CD4-positive, alpha-beta T cell treated with Interleukin-17A for 1 hour (primary cell): ENCODE results near the gene PDGFB.
"Not testable (repeated sequence)": the region's sequence is repeated elsewhere in the genome, so short reads cannot be mapped to it uniquely, and the experiment has no call there.

Experiments
- DNase-seq: peaks from one replicate; pipeline ENCODE4 v3.0.0-alpha.2; 2020

Gene PDGFB

DNA sequence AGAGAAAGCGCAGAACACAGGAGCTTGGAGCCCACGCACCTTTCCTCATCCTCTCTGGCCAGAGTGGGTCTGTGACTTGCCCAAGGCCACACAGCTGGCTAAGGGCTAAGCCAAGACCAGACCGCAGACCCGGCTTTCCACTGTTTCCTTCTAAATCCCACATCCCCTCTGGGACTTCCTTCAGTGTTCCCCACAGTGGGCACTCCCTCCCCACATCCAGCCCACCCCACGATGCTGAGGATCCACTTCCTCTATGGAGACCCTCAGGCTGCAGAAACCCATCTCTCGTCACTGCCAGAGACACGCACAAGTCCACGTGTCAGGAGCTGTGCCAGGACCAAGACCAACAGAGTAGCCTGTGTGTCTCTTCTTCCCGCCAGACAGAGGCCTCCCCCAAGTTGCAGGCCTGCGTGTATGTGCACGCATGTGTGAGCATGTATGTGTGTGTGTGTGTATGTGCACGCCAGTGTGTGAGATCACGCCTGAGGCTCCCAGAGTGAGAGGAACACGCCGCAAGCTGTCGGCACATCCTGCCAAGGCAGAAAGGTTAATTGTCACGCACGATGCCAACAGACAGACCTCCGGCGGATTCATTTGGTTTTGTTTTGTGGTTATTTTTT, 21.6 kb downstream of the PDGFB start:
- peak; percentile 32 for DNase-seq

DNA sequence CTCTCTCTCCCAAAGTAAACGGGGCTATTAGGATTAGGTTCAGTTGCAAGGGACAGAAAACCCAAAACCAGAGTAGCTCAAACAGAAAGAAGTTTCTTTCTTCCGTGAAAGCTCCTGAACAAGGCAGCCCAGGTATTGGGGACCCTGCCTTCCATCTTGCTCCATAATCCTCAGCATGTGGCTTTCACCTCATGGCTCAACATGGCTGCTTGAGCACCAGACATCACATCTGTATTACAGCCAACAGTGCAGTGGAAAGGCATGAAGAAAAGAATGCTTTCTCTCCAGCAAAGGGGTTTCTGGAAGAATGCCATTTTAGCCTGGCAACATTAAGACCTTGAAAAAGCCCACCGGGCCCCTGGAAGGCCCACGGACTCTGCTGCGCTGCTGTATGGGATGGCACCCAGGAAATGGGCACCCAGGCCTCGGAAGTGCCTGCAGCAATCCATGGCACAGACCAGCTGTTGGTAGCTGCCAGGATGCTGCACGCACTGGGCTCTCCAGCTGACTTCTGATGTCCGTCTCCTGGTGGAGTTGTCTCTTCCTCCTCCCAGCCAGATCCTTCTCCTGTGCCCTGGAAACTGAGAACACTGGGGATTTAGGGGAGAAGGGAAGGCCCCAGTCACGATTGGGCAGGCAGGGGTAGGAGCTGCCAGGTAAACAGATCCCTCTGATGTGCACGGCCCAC, 22.6 kb downstream of the PDGFB start:
- no peak for DNase-seq

DNA sequence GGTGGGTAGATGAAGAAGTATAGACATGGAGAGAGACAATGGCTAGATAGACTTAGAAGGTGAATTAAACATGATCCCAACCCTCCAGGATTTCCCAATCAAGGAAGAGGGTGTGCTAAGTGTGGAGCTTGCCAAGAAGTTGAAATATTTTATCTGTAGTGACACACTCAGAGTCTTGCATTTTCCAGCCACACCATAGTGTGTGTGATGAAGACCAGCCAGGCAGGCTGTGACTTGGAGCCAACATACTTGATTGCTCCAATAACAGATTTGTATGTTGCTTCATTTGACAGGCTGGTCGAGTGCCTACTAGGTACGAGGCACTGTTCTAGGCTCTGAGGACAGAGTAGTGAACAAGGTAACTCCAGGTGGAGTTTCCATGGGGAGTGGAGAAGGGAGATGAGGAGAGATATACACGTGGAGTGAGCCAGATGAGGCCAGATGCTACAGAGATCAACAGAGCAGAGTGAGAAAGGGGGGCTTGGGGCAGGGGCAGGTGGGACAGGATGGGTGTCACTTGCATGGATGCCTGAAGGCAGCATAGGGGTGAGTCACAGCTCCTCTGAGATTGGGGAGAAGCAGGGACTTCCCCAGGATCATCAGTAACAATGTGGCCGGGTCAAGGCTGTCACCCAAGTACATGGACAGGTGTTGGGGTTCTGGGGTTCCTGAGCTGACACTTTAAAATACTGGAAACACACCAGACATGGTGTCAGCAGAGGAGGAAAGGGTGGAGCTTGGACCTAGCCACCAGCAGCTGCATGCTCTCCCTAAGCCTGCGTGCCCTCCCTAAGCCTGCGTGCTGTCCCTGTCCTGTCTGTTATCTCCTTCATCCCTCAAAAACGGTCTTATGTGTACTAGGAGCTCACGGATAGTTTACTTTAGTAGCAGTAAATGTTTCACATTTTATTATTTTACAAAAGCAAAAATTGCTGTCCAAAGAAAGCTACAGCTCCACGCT, 23.6 kb downstream of the PDGFB start:
- DNase-seq: no peak

DNA sequence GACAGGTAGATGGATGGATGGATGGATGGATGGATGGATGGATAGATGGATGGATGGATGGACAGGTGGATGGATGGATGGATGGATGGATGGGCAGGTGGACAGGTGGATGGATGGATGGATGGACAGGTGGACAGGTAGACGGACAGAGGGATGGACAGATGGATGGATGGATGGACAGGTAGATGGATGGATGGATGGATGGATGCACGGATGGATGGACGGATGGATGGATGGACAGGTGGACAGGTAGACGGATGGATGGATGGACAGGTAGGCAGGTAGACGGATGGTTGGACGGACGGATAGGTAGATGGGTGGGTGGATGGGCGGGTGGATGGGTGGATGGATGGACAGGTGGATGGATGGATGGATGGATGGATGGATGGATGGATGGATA, 24.3 kb downstream of the PDGFB start:
- DNase-seq: no peak

DNA sequence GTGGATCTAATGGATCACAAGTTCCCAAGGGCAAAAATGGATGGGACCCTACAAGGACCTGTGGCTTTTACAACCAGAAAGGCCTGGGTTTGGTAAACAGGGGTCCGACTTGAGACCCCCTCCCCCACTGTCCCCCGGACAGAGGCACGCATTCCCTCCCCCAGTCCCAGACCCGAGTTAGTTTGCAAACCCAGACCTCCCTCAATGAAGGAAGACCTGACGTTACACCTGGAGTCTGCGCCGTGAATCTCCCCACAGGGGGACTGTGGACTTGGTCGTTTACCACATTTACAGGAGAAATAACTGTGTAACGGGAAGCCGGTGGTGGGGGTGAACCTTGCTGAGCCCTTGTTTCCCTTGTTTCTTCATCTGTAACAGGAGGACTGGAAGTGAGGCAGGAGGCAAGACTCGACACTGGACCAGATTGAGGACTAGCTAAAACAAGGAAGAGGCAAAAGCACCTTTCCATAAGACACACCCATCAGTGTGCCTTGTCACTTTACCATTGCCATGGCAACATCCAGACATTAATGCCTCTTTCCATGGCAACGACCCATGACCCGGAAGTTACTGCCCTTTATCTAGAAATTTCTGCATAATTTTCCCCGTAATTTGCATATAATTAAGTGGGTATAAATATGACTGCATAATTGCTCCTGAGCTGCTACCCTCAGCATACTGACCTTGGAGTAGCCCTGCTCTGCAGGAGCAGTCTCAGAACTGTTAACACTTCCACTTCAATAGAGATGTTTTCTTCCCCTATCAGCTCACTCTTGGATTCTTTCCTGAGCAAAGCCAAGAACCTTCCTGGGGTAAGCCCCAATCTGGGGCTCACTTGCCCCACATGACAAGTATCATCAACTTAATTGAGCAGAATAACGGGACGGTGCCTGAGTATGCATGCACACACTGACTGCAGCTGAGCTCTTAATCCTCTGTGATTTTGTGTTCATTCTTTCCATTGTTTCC, 25.4 kb downstream of the PDGFB start:
- no peak for DNase-seq

DNA sequence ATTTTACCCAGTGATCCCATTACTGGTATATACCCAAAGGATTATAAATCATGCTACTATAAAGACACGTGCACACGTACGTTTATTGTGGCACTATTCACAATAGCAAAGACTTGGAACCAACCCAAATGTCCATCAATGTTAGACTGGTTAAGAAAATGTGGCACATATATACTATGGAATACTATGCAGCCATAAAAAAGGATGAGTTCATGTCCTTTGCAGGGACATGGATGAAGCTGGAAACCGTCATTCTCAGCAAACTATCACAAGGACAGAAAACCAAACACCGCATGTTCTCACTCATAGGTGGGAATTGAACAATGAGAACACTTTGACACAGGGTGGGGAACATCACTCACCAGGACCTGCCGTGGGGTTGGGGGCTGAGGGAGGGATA, 26.4 kb downstream of the PDGFB start:
- not testable (repeated sequence) for DNase-seq

DNA sequence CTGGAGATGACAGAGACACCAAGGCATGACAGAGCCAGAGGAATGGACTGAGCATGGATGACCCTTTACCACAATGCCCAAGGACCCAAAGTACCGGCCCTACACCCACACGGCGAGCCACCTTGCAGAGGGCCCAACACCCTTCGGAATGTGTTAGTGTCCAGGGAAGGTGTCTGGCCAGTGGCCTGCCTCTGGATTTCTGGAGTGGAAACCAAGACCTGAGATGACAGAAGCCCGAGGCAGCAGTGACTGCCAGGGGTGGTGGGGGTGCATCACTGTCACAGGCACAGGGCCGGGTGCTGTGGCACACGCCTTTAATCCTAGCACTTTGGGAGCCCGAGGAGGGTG, 28.7 kb downstream of the PDGFB start:
- DNase-seq: no peak

DNA sequence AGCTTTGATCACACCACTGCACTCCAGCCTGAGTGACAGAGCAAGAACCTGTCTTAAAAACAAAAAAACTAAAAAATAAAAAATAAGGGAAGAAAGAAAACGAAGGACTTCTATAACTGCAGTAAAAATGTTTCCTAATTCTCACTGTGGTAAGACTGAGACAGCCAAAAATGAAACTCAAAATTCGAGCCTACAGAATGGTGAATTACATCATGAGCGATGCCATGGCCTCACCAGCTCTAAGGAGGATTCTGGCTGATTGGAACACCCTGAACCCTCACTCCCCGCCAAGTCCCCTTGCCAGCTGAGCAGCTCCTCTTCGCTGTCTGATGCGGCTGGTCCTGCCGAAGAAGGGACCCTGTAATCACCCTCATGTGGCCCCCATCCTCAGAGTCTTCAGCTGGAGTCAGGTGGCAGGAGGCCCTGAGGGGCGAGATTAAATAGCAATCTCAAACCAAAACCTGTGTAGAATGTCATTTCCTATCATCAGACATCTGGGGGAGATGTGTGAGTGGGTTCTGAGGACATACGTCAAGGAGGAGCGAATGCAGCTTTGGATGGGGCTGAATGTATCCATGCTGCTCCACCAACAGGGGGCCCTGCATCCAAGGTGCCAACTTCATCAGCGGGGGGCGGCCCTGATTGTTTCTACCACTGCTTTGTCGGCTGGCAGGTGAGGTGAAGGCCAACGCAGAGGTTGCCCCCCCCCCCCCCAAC, 29.2 kb downstream of the PDGFB start:
- peak; percentile 42 for DNase-seq

DNA sequence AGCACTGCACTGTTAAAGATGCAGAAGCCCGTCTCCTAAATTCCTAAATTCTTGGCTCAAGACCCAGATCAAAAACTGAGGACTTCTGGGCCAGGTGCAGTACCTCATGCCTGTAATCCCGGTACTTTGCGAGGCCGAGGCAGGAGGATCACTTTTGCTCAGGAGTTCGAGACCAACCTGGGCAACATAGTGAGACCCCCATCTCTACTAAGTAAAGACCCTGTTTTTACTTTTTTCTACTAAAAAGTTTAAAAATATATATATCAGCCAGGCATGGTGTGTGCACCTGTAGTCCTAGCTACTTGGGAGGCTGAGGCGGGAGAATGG, 29.7 kb downstream of the PDGFB start:
- DNase-seq: no peak

DNA sequence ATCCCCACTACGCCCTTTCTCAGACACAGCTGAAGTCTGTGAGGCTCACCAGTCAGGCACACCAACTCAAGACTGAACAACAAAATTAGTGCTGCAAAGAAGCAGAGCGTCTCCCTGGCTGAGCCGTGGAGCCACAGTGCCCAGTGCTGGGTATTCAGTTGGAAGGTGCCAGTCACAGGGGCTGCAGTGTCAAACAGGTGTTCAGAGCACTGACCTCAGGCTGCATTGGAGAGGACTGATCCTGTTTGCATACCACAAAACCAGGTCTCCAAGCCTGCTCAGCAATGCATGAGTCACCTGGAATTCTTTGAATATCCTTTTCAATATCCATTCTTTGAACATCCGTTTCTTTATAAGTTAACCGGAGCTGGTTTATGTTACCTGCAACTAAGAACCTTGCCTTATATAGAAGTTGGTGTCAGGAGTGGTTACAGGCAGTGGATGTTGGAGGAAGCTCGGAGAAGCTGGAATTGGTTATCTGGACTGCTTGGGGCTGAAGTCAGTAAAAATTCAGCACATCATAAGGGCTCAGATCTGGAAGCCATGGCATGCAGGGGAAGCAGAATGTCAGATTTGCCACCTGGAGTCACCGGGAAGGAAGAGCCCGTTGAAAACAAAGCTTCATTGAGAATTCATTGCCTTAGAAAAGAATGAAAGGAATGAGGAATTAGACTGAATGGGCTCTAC, 30.3 kb downstream of the PDGFB start:
- DNase-seq: no peak

DNA sequence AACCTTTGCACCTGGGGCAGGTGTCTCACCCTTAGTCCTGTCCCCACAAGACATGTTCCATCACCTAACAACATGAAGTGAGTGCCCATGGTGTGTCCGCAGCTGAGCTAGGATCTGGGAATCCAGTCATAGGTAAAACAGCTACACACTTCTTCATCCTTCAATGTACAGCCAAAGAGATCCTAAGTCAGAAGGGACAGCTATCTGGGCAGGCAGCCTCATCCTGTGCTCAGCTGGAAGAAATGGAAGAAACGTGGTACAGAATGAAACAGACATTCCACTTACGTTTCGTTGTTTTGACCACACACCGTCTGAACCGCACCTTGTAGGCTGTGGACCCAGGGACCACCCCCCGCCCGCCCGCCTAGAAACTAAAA, 30.8 kb downstream of the PDGFB start:
- DNase-seq: no peak

DNA sequence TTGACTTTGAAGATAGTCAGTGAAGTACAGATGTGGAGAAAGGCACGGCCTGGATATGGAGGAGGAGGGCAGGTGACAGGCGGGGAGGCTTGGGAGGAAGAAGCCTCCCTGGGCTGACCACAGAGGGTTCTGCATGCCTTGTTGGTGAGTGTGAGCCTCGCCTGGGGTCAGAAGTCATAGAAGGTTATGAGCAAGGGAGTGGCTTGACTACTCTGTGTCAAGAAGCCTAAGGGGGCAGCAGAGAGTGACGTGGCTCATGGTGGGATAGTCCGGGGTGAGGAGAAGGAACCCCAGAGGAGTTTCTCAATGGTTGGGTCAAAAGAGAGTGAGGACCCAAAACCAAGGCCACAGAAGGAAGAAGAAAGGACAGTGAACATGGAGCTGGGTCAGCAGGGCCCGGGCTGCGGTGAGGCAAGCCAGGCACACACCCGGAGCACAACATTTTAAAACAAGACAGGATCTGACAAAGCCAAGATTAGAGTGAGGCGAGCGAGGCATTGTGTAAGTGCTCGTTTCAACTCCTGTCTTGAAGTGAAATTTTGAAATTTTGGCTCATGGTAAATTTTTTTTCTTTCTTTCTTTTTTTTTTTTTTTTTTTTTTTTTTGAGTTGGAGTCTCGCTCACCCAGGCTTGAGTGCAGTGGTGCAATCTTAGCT, 31.9 kb downstream of the PDGFB start:
- DNase-seq: no peak

DNA sequence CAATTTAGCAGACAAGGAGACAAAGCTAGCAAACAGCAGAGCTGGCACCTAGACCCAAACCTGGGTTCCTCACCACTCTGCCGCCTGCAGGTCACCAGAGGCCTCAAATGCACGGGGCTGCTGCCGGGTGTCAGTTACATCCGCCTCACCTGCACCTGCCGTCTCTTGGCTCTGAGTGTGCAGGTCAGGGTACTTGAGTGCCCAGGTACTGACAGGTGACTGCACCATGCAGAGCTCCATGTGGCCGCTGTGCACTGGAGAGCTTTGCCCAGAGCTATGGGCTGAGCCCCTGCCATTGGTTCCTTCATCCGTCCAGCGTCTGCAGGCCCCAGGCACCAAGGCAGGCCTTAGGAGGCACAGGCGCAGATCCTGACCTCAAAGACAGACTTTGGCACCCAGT, 35.0 kb downstream of the PDGFB start:
- no peak for DNase-seq

DNA sequence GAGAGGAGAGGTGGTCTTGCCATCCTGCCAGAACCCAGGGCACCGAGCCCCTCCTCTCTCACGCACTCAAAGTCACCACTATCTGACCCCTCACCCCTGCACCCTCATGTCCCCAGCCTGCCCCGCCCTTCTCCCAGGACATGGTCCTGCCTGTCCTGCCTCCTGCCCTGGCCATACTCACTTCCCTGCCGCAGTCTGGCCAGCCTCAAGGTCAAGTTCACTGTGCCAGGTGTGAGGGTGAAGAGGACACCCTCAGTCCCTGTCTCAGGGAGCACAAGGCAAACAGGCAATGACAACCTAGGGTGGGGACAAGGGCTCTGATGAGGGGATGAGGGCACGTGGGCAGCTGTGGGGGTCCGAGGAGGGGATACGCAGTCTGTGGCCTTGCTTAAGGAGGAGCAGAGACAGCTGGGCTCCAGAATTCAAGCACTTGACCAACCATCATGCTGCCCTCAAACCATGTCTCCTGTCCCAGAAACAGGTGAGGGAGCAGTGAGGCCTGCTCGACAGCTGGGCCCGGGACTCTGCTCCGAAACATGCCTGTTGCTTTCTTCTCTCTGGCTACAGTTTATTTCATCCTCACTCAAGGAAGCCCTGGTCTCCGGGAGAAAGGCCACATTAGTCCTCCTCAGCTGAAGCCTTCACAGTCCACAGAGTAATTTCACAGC, 36.6 kb downstream of the PDGFB start:
- DNase-seq: no peak

DNA sequence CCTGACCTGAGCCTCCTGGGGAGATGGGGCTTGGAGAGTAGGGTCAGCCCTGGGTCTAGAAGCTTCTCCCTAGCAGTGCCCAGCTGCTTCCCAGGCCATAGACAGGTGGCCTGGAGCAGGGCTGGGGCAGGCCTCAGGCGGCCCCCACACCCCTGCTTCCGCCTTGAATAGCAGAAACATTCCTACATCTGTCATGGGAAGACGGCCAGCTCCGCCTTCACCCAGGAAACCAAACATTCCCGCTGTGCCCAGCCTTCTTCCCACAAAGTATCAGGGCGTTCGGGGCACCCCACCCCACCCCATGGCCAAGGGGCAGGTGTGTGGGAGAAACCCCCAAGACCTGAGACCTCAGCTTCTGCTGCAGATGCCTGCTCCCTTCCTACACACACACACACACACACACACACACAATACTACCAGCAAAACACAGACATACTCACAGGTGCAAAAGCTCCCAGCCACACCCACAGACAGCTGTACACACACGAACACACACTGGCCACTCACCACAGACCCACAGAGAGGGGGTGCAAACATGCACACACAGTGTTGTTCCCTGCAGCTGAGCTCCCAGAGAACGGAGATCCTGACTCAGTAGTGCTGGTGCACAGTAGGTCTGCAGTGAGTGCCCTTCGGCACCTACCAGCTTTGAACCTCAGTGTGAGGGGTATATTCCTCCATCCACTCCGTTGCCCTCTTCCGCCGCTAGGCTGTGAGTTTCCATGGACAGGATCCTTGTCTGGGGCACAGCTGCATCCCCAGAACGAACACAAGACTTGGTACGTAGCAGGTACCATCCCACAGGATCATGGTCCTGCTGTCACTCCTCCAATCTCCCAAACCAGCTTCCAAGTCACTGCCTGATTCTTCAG, 37.4 kb downstream of the PDGFB start:
- DNase-seq: peak; percentile 11

DNA sequence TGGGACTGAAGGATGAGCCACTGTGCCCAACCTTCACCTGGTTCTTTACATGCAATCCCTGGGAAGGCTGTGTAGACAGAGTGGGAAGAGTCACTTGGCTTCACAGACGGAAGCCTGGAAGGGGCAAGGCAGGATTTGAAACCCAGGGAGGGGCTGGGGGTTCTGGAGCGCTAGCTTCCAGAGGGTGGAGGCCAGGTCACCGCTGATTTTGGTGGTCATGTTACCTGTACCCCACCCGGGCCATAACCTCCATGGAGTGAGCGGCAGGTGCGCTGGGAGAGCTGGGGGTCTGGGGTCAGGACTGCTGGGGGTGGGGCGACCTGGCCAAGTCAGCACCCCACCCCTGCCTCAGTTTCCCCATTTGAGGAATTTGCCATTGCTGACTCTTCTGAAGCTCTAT, 38.3 kb downstream of the PDGFB start:
- DNase-seq: no peak

DNA sequence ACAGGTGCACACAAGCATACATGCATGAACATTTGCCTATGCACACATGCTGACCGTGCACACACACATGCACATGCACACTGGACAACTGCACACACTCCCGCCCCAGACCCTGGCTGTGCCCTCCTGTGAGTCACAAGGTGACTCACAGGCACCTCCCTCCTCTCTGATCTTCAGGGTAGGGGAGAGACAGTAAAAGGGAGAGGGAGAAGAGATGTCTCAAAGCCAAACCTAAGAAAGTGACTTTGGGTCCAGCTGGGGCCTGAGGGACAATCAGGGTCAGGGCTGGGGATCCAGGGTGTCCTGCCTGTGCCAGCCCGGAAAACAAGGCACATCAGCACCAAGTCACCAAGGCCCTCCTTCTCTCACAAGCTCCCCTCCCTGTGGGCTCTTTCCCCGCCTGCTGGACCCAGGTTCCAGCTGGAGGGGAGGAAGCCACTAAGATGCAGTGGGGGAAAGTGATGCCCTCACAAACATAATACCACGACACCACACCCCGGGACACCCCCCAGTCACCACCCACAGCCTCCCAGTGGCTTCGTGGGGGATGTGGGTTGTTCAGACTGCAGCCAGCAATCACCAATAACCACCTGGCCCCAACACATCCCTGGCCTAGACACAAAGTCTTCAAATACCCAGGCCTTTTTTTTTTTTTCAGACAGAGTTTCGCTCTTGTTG, 39.3 kb downstream of the PDGFB start:
- peak; percentile 64 for DNase-seq

DNA sequence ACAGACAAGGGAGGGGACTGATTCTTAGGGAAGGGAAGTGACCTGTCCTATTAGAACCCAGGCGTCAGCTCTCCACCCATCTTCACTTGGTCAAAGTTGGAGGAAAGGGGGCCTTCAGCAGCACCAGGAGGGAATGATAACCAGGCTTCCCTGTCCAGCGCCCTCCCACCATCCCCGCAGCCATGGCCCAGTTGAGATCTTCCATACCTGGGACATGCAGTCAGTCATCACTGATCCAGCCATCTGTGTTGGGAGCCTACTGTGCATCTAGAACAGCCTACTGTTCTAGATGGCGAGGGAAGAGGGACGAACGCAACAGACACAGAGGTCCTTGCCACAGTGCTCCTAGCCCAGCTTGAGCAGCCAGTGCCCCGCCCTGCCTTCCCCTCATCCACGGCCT, 40.6 kb downstream of the PDGFB start:
- DNase-seq: no peak

DNA sequence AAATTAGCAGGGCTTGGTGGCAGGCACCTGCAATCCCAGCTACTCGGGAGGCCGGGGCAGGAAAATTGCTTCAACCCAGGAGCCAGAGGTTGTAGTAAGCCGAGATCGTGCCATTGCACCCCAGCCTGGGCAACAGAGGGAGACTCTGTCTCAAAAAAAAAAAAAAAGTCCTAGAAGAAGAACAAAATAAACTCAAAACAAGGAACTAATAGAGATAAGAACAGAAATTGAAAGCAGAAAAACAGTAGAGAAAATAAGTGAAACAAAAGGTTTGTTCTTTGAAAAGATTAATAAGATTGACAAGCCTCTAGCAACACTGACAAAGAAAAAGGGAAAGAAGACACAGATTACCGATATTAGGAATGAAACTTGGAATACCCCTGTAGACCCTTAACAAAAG, 47.2 kb downstream of the PDGFB start:
- DNase-seq: no peak
